ENCODE results near the gene ZHX3. TPM values are rescaled to one million over a fixed set of nuclear protein-coding genes. Genes with fewer than 3 reads are reported as not detected.
A peak's percentile ranks its signal among the peaks of the same experiment; 100 is the strongest.

ZHX3 gene
- total RNA-seq, 1 donor from 2014 or later = 26.8 TPM

- TF ChIP-seq POLR2AphosphoS5 (IDR thresholded peaks at IDR 0.05; ENCODE audit: insufficient read depth in 1 of 2, low read depth in 1 of 2) = no peak
- no peak for TF ChIP-seq CTCF (IDR thresholded peaks at IDR 0.05)
- no peak for TF ChIP-seq POLR2A (IDR thresholded peaks at IDR 0.05)
- Histone ChIP-seq H3K27me3 (no peaks in the 10 kb centered on the region), H3K9me3 (no peaks in the 10 kb centered on the region), H3K4me3 (no peak overlapping the region), H3K36me3 (no peaks in the 10 kb centered on the region), H3K4me1 (peaks cover 16% of the 10 kb centered on the region), H3K27ac (peak overlapping the region; percentile 30)
- intact Hi-C loops (cut with DNase I) = no loop called here
- no peak for DNase-seq (ENCODE audit: extremely low spot score in 2 of 2)
Observed at GRCh38 chr20:41222296-41222695, 95.2 kb downstream of the ZHX3 start.

- no peak for DNase-seq (ENCODE audit: extremely low spot score in 2 of 2)
- no peak overlapping the region for H3K4me3 ChIP-seq
- H3K9me3 ChIP-seq = no peaks in the 10 kb centered on the region
- no peaks in the 10 kb centered on the region for H3K27me3 ChIP-seq
- TF ChIP-seq CTCF (IDR thresholded peaks at IDR 0.05) (no peak), POLR2AphosphoS5 (IDR thresholded peaks at IDR 0.05; ENCODE audit: insufficient read depth in 1 of 2, low read depth in 1 of 2) (no peak), POLR2A (IDR thresholded peaks at IDR 0.05) (no peak)
- H3K27ac ChIP-seq = no peak overlapping the region
- no peaks in the 10 kb centered on the region for H3K36me3 ChIP-seq
- peaks cover 16% of the 10 kb centered on the region for H3K4me1 ChIP-seq
- intact Hi-C loops (cut with DNase I) = no loop called here
Observed at GRCh38 chr20:41221614-41222218, 95.8 kb downstream of the ZHX3 start.

- Histone ChIP-seq H3K27ac (no peak overlapping the region), H3K4me3 (no peak overlapping the region), H3K9me3 (no peaks in the 10 kb centered on the region), H3K4me1 (peaks cover 16% of the 10 kb centered on the region), H3K36me3 (no peaks in the 10 kb centered on the region), H3K27me3 (no peaks in the 10 kb centered on the region)
- DNase-seq (ENCODE audit: extremely low spot score in 2 of 2) = no peak
- intact Hi-C loops (cut with DNase I) = no loop called here
- TF ChIP-seq POLR2AphosphoS5 (IDR thresholded peaks at IDR 0.05; ENCODE audit: insufficient read depth in 1 of 2, low read depth in 1 of 2) (no peak), CTCF (IDR thresholded peaks at IDR 0.05) (no peak), POLR2A (IDR thresholded peaks at IDR 0.05) (no peak)
Observed at GRCh38 chr20:41219824-41220223, 97.7 kb downstream of the ZHX3 start.

- intact Hi-C loops (cut with DNase I) = no loop called here
- no peak for TF ChIP-seq POLR2AphosphoS5 (IDR thresholded peaks at IDR 0.05; ENCODE audit: insufficient read depth in 1 of 2, low read depth in 1 of 2)
- TF ChIP-seq CTCF (IDR thresholded peaks at IDR 0.05) = no peak
- TF ChIP-seq POLR2A (IDR thresholded peaks at IDR 0.05) = no peak
- Histone ChIP-seq H3K9me3 (no peaks in the 10 kb centered on the region), H3K36me3 (no peaks in the 10 kb centered on the region), H3K4me1 (peaks cover 19% of the 10 kb centered on the region), H3K27ac (no peak overlapping the region), H3K27me3 (no peaks in the 10 kb centered on the region), H3K4me3 (no peak overlapping the region)
- DNase-seq (ENCODE audit: extremely low spot score in 2 of 2) = no peak
Observed at GRCh38 chr20:41218466-41218865, 99.1 kb downstream of the ZHX3 start.

- no peak for DNase-seq (ENCODE audit: extremely low spot score in 2 of 2)
- no peak overlapping the region for H3K4me3 ChIP-seq
- intact Hi-C loops (cut with DNase I) = no loop called here
- no peaks in the 10 kb centered on the region for H3K9me3 ChIP-seq
- H3K36me3 ChIP-seq = no peaks in the 10 kb centered on the region
- no peak overlapping the region for H3K27ac ChIP-seq
- peaks cover 15% of the 10 kb centered on the region for H3K4me1 ChIP-seq
- TF ChIP-seq CTCF (IDR thresholded peaks at IDR 0.05) (no peak), POLR2AphosphoS5 (IDR thresholded peaks at IDR 0.05; ENCODE audit: insufficient read depth in 1 of 2, low read depth in 1 of 2) (no peak)
- no peaks in the 10 kb centered on the region for H3K27me3 ChIP-seq
Observed at GRCh38 chr20:41217422-41217821, 100.1 kb downstream of the ZHX3 start.
